A172 (cell line): ENCODE results near the gene NMRK1. TPM values are rescaled to one million over a fixed set of nuclear protein-coding genes. Genes with fewer than 3 reads are reported as not detected.

Experiments
- total RNA-seq: library from RNA; depleted of rRNA; stranded (reverse); fragments of >200 nt; shearing (Covaris generic); gene quantifications from 2 replicates; pipeline ENCODE4 v1.2.3, GENCODE V29; 2014; rRNA removed

Gene NMRK1
- total RNA-seq, 1 experiment from 2014 or later: 16.0 TPM

Other genes with a start within 250 kb of the NMRK1 start
- 0.05 and 0.17 TPM in 2 replicates for gene TRPM6, start 200.2 kb downstream of the NMRK1 start, total RNA-seq
- 8.9 and 9.7 TPM in 2 replicates for gene C9orf40, start 135.2 kb downstream of the NMRK1 start, total RNA-seq
- 24.0 and 35.3 TPM in 2 replicates for gene CARNMT1, start 59.9 kb downstream of the NMRK1 start, total RNA-seq
- 12.1 and 12.9 TPM in 2 replicates for gene OSTF1, start 359 bp upstream of the NMRK1 start, total RNA-seq